Gastroesophageal sphincter (tissue), 3 donors: ENCODE data around the gene BAZ2B.

Experiments used
- EP300 ChIP-seq: sonication (generic); formaldehyde crosslinking; IDR thresholded peaks from one replicate; pipeline ENCODE4 v1.6.1; 2017; ENCODE audit warnings: antibody characterized with exemption, mild to moderate bottlenecking
- POLR2A ChIP-seq, 2 donors: fragments of 450-650 bp; IDR thresholded peaks; one replicate each; pipeline ENCODE4 v1.6.1; 2017; ENCODE audit warnings: antibody characterized with exemption in 2 of 2, mild to moderate bottlenecking in 2 of 2, moderate library complexity in 1 of 2
- POLR2AphosphoS5 ChIP-seq: sonication (generic); formaldehyde crosslinking; IDR thresholded peaks from one replicate; pipeline ENCODE4 v1.6.1; 2017; ENCODE audit warnings: antibody characterized with exemption
- TF ChIP-seq, protein P1 (sequence below), 4 experiments: fragments of 200-600 bp in 2 of 4; fragments of 450-650 bp in 2 of 4; sonication (generic) in 1 of 4; IDR thresholded peaks; one replicate each; pipeline ENCODE4 v1.5.1; 2017 to 2019; ENCODE audit warnings: antibody characterized with exemption in 4 of 4, mild to moderate bottlenecking in 2 of 4, moderate library complexity in 2 of 4

DNA sequence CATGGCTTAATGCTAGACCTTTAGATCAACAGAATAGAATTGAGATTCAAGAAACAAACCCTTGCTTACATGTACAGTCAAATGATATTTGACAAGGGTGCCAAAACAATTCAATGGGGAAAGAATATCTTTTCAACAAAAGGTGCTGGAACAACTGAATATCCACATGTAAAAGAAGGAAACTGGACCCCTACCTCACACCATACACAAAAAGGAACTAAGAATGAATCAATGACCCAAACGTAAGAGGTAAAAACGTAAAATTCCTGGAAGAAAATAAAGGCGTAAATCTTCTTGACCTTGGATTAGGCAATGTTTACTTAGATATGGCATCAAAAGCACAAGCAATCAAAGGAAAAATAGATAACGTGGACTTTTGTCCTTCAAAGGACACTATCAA lies 43.1 kb downstream of the BAZ2B start:
- TF ChIP-seq, protein P1, sequence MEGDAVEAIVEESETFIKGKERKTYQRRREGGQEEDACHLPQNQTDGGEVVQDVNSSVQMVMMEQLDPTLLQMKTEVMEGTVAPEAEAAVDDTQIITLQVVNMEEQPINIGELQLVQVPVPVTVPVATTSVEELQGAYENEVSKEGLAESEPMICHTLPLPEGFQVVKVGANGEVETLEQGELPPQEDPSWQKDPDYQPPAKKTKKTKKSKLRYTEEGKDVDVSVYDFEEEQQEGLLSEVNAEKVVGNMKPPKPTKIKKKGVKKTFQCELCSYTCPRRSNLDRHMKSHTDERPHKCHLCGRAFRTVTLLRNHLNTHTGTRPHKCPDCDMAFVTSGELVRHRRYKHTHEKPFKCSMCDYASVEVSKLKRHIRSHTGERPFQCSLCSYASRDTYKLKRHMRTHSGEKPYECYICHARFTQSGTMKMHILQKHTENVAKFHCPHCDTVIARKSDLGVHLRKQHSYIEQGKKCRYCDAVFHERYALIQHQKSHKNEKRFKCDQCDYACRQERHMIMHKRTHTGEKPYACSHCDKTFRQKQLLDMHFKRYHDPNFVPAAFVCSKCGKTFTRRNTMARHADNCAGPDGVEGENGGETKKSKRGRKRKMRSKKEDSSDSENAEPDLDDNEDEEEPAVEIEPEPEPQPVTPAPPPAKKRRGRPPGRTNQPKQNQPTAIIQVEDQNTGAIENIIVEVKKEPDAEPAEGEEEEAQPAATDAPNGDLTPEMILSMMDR (IDR thresholded peaks at IDR 0.05): no peak
- no peak for TF ChIP-seq EP300
- no peak for TF ChIP-seq POLR2AphosphoS5
- no peak for TF ChIP-seq POLR2A (IDR thresholded peaks at IDR 0.05)
